ENCODE data around the gene LSAMP.
"Not testable (repeated sequence)": the region's sequence is repeated elsewhere in the genome, so short reads cannot be mapped to it uniquely, and the experiment has no call there.

The LSAMP gene

GRCh38 chr3:116093374-116093773, 351.9 kb downstream of the LSAMP start:
- no peak for DNase-seq

- no peak for DNase-seq
These were observed 357.9 kb downstream of the LSAMP start for GRCh38 chr3:116087426-116087825.

GRCh38 chr3:116084999-116085791, 360.1 kb downstream of the LSAMP start:
- DNase-seq, result no peak

- DNase-seq, result no peak
These were observed 361.6 kb downstream of the LSAMP start for GRCh38 chr3:116083683-116084082.

DNA sequence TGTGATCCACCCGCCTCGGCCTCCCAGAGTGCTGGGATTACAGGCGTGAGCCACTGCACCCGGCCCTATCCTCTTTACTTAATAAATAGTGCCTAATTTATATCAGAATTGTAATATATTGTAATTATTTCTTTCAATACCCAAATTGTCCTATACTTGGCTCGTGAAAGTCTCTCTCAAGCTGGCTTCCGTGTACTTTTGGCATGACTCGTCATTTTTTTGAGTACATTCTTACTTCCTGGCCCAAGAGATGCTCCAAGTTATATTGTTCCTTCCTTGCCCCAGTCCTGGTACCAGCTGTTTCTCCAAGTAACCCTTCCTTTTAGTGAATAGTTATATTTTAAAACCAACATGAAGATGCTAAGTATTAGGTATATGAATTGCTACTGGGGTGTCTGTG, 366.7 kb downstream of the LSAMP start:
- no peak for DNase-seq

- DNase-seq, result no peak
These were observed 367.7 kb downstream of the LSAMP start for GRCh38 chr3:116077557-116077956.

DNA sequence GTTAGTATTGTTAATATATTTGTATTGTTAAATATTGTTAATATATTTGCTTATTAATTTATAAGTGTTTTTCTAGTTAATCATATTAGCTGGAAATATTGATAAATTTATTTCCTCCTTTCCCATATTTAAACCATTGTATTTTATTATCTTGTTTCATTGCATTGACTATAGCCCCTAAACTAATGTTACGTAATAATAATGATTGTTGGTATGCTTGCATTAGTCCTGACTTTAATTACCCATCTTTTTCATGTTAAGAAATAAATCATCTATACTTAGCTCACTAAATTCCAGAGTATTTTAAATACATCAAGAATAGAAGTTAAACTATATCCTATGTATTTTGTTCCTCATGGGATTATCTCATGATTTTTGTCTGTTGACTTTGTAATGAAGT, 368.2 kb downstream of the LSAMP start:
- no peak for DNase-seq

GRCh38 chr3:116070516-116071278, 374.6 kb downstream of the LSAMP start:
- not testable (repeated sequence) for DNase-seq

- no peak for DNase-seq
These were observed 375.2 kb downstream of the LSAMP start for GRCh38 chr3:116070061-116070460.

DNA sequence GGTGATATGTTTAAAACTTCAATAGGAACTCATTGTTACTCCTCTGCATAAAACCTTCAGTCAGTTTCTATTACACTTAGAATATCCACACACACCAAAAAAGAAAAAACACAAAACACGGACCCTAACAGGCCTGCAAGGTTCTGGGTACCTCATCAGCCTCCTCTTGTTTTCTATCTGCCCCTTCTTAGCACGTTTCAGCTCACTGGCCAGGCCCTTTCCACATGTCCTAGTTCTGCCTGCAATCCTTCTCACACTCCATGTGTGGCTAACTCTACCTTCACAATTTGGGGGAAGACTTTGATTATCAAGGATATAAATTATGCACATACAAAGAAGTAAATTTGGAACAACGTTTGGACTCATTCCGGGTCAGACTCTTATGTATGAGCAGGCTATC, 376.3 kb downstream of the LSAMP start:
- no peak for DNase-seq

DNA sequence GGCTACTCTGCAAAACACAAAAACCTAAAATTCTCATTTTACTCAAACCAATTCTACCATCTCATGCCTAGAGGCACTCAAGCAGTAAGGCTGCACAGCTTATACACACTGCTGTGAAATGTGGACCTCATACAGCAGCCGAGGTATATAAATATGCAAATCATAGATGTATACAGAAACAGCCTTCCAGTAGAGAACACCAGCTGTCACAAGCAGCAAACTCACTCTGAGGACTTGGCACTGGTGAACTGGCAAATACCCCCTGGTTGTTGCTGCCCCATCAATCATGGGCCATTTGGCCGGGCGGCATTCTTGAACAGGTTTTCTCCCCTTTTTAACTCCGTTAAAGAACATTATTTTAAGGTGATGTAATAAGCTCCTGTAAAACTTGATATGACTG, 378.0 kb downstream of the LSAMP start:
- no peak for DNase-seq

GRCh38 chr3:116065501-116065900, 379.8 kb downstream of the LSAMP start:
- DNase-seq, result no peak

DNA sequence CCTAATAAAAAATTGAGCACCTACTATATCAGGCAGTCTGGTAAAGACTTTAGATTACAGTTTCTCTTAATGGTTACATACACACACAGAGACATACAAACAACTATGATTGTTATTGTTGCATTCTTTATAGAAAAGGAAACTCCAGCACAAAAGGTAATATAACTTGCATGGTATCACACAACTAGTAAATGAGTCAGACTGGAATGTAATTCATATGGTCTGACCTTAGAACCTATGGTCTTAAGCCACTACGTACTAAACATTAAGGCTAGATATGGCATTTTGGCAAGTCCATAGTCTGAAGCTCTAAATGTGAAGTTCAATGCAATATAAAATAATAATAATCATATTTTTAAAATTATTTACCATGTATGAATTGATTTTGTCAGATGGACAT, 380.6 kb downstream of the LSAMP start:
- no peak for DNase-seq

DNA sequence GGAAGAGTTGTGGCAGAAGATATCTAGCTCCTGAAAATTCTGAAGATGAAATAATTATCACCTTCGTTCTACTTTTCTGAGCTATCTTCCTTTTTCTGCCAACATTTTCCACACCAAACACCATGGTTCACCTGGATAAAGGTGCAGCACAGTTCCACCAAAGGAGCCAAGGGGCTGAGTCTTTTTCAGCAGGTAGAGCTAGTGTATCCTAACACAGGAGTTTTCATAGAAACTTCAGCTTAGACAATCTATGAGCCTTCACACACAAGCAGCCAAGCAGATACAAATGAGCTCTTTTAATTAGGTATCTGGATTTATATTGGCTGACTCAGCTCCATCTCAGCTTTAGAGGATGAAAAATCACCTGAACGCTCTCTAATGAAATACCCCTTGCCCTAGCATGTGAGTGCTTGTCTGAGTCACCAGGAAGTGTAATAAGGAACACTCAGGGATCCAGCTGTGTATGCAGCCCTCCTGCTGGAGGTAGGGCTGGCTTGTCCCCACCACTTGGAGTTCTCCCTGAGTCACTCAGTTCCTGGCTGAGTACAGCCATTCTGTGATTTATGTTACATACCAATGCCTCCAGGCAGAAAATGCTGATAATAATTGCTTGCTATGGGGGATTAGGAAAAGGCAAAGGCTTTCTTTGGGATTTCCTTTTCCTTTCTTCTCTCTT, 385.7 kb downstream of the LSAMP start:
- no peak for DNase-seq

DNA sequence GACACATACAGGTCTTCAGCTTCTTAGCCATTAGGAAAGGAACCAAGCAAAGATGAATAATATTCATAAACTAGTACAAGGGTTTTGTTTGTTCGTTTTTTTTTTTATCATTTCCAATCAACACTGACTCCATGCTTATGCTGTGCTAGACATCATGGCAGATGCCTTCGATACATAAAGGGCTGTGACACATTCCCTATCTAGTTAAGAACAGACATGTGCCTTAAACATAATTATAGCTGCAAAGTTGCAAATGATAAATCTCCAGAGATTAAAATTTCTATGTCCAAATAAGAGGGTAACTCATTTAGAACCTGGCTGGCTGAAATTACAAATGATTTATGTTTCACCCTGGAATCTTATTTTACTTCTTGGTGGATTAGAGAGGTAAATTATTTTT, 386.4 kb downstream of the LSAMP start:
- DNase-seq, result no peak

- no peak for DNase-seq
These were observed 387.8 kb downstream of the LSAMP start for GRCh38 chr3:116057400-116058006.

- DNase-seq, result no peak
These were observed 389.0 kb downstream of the LSAMP start for GRCh38 chr3:116056280-116056679.

- no peak for DNase-seq
These were observed 392.3 kb downstream of the LSAMP start for GRCh38 chr3:116053017-116053416.

GRCh38 chr3:116052602-116053001, 392.7 kb downstream of the LSAMP start:
- DNase-seq, result no peak

- DNase-seq, result no peak
These were observed 393.7 kb downstream of the LSAMP start for GRCh38 chr3:116051586-116051985.

GRCh38 chr3:116051040-116051439, 394.2 kb downstream of the LSAMP start:
- no peak for DNase-seq

GRCh38 chr3:116050311-116050915, 394.9 kb downstream of the LSAMP start:
- DNase-seq, result no peak

DNA sequence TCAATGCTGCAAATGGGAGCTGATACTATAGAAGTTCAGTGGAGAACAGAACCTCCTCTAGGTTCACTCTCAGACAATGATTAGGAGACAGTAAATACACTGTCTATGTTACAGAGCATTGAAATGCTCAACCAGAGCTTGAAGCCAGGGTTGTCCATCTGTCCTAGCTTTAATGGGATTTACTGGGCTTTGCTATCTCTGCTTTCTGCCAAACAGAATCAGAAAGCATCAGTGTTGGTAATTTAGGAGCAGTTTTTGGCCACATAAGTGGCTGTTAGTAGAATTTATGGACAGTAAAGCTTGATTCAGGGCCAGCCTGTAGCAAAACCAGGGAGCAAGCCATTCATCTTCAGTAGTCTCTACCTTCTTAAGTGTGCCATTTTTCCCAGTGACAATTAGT, 396.3 kb downstream of the LSAMP start:
- DNase-seq, result no peak
